ENCODE measurements around the gene TCF12.

TCF12 gene

DNA sequence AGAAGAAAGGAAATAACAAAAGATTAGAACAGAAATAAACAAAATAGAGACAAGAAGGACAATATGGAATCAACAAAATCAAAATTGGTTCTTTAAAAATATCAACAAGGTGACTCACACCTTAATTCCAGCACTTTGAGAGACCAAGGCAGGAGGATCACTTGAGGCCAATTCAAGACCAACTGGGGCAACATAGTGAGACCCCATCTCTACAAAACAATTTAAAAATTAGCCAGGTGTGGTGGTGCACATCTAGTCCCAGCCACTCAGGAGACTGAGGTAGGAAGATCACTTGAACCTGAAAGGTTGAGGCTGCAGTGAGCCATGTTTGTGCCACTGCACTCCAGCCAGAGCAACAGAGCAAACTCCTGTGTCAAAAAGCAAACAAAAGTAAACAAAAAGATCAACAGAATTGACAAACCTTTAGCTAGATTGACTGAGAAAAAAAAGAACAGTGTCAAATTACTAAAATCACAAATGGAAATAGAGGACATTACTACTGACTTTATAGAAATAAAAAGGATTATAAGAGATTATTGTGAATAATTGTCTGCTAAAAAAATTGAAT, 267.1 kb downstream of the TCF12 start:
- no peak for DNase-seq

- no peak for DNase-seq
These were observed 271.0 kb downstream of the TCF12 start for GRCh38 chr15:57189466-57189865.

DNA sequence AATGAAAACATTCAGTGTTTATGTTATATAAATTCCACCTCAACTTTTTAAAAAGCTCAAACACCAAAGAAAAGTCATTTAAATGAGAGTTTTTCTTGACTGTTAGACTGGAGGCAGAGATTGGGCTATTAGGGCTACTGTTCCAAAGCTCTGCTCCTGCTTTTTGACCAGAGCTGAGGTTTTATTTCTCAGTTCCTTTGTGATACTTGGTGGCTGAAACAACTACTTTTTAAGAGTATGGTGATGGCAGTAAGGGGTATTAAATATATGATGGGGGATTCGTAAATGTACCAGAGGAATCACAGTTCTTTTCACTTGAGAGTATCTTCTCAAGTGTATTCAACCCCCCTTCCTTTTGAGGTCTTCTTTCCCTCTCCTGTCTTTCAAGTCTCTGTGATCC, 271.8 kb downstream of the TCF12 start:
- DNase-seq: no peak

- no peak for DNase-seq
These were observed 274.7 kb downstream of the TCF12 start for GRCh38 chr15:57193161-57193560.

GRCh38 chr15:57195326-57195725, 276.9 kb downstream of the TCF12 start:
- no peak for DNase-seq

GRCh38 chr15:57196865-57197264, 278.4 kb downstream of the TCF12 start:
- DNase-seq: no peak

- no peak for DNase-seq
These were observed 279.7 kb downstream of the TCF12 start for GRCh38 chr15:57198131-57198530.

DNA sequence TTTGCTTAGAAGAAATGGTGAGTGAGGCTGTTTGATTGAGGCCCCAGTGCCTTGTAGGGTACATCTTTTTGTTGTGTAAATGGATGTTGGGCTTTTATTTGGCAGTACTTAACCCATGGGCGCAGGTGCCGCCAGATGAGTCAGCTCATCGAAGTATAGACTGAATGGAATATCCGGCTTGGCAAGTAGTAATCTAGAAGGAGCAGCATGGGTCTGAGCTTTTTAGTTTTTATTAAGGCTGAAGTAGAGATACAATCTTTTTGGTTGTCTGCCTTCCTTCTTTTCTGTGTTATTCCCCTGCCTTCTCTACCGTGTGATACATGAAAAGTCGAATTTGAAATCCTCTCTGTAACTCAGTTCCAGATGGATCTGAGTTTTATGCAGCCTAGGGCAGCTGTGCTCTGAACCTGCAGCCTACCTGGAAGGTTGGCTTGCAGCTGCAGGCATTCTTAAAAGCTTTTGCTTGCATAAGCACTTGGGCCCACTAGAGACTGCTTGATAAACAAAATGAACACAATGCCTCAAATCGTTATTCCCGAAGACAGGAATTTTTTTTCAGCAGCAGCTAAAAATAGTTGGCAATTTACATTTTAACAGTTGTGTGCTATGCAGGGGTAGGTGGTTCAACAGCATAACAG, 280.3 kb downstream of the TCF12 start:
- DNase-seq: no peak

DNA sequence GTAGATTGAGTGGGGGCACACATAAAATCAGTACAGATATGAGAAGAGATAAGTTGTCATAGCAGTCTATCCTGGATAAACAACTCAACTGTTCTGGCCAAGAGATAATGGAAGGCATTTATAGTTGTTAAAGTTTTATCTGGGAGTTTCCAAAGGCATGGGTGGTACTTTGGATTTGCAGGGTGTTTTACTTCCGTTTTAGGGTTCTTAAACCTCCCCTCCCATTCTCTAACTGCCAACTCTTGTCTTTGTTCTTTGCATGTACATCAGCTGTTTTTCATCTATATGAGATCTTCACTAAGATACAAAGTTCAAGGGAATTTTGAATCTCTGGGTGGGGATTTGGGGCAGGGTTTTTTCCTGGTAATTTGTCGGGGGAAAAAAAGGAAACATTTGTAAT, 283.1 kb downstream of the TCF12 start:
- no peak for DNase-seq

GRCh38 chr15:57203906-57204305, 285.5 kb downstream of the TCF12 start:
- DNase-seq: no peak

DNA sequence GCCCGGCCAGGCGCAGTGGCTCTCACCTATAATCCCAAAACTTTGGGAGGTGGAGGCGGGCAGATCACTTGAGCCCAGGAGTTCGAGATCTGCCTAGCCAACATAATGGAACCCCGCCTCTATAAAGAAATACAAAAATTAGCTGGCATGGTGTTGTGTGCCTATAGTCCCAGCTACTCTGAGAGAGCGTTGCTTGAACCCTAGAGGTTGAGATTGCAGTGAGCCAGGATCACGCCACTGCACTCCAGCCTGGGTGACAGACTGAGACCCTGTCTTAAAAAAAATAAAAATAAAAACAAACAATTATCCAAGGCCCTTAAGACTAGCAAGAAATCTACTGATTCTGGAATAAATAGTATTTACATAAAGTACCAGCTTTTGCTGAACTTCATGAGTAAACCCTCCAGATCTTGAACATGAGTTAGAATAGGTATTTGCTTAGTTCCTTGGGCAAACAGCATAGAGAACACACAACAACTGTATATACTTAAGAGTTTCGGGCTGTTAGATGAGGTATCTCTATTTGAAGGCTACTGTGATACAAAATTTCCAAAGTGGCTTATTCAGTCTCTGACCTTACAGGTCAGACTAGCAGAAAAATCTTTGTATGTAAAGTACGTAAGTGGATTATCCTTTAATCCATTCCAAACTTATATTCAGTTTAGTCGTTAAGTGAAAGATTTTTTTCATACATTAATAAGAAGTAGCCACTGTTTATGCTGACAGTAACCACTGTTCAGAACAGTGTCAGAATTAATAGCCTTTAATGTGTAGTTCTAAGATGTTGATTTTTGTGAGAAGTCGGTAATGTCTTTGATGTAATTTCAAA, 286.8 kb downstream of the TCF12 start:
- DNase-seq: no peak

DNA sequence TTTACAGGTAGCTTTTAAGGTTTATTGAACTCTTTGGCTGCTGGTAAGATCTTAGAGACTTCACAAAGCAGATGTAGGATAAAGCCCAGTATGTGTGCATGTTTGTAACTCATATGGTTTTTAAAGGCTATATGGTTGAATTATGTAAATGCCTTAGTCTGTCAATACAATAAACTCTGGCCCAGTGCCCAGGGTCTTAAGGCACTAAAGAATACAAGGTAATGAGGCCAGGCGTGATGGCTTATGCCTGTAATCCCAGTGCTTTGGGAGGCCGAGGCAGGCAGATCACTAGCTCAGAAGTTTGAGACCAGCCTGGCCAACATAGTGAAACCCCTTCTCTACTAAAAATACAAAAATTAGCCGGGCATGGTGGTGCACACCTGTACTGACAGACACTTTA, 287.6 kb downstream of the TCF12 start:
- no peak for DNase-seq

DNA sequence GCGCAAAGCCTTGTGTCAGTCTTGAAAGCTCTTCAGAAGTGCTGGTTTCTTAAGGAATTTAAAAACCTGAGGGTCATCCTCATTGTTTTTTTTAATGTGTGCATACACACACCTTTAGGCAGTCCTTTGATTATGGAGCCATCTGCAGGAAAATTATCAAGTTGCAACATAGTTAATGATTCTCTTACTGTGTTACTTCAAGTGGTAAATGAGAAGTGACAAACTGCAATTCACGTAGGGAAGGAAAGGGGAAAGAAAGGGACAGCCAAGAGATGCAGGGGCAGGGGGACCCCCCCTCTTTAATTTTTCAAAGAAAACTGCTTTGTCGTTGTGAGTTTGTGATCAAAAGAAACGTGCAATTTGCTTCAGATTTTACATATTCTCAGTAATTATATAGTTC, 295.4 kb downstream of the TCF12 start:
- no peak for DNase-seq

DNA sequence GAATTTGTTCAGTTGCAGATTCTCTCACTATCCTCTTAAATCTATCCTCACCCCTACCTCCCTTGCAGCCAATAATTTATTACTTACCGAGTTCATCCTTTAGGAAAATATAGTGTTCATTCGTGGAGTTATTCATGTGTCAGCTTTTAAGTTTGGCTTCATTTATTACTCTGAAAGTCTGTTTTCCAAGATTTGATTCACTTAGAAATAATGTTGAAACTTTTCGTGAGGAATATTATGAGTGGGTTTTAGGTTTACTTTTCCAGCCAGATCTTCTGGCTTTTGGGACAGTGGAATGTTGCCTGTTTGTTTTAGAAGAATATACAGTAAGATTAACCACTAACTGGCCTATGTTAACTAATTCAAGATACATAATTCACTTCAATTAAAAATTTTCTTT, 296.9 kb downstream of the TCF12 start:
- DNase-seq: no peak

- DNase-seq: no peak
These were observed 297.4 kb downstream of the TCF12 start for GRCh38 chr15:57215881-57216280.

GRCh38 chr15:57216288-57216687, 297.8 kb downstream of the TCF12 start:
- DNase-seq: peak; percentile 56

DNA sequence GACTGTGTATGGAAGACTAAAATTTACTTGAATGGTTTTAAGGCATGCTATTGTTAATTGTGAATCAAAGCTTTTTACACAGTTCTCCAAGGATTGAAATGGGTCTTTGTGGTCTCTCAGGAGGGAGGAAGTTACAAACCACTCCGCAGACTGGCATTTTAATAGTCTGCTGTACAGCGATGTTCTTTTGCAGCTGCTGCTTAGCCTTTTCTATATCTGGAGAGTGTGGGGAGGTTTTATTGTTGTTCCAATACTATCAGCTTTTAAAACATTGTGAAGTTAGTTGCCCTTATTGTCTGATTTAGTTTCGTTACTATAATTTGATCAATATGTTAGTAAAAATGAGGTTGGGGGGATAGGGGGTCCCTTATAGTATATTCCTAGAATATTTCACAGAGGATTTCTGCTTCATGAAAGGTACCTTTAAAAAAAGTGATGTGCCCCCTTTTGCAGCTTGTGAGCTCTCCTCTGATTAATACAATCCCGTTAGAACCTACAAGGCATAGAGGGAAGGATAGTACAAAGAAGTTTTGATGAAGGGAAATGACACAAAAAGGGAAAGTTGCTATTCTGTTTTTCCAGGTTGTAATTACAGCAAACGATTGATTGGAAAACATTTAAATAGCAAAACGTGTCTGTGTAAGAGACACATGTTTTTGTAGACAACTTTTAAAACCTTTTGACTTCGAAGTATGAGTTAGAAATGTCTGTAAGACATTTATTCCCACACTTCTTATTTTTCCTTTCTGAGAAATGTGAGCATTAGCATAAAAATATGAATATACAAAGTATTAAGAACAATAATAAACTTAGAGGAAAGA, 299.5 kb downstream of the TCF12 start:
- DNase-seq: no peak

DNA sequence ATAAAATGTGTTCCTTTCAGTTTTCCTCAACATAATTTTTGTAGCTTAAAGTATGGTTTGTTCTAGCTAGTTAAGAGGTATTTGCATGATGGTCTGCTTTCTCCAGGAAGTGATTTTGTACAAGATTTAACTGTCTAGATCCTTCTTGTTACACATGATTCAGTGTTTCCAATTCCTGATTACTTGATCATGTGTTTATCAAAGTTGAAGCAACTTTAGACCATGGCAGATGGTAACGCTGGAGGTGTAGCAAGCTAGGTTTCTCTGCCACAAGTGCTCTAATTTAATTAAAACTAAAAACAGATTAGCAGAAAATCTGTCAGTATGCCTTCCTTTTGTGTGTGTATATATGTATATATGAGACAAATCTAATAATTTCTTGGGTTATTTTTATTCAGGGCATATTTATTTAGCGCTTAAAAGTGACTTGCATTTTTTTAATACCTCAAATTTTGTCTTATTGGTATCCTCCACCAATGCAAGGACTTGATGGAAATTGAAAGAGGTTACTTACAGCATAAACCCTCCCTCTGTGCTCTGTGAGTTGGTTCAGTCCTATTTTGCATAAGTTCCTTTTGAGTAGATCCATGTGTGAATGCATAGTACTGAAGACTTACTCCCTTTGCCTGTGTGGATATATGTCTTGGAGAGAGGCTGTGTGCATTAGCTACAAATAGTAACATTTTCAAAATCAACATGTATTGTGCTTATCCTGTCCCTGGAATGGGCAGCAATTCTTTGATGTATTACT, 300.6 kb downstream of the TCF12 start:
- DNase-seq: no peak

GRCh38 chr15:57220205-57220604, 301.8 kb downstream of the TCF12 start:
- DNase-seq: no peak

GRCh38 chr15:57221134-57221533, 302.7 kb downstream of the TCF12 start:
- DNase-seq: no peak

DNA sequence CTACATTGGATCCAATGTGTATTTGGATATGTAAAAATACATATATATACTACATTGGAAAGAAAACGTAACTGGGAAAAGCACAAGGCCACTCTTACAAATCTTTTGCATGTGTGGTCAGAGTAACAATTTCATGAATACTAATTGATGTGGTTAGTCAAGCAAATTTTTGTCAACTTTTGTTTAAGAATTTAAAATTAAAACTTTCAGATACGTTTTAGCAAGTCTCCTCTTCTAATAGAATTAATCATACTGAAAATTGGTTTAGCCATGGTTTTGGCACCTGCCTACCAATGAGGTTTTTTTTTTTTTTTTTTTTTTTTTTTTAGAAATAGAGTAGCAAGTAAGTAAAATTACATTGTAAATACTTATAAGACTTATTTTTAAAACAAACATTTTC, 304.9 kb downstream of the TCF12 start:
- no peak for DNase-seq

DNA sequence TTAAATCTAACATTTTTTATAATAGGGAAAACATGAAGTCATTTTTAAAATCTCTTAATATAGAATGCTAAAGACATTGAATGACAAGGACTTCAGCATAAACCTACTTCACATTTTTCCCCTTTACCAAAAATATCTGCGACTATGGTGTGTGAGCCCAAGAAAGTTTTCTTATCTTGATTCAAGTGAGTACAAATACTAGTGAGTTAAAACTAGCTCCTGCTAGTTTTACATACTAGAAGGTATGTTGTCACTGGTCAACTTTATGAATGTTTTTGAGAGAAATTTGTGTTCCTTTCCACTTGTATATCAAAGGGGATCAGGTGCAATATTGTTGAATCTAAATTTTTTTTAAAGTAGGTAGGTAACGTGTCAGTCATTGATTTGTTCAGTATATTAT, 305.4 kb downstream of the TCF12 start:
- no peak for DNase-seq

GRCh38 chr15:57224664-57225063, 306.2 kb downstream of the TCF12 start:
- DNase-seq: peak; percentile 38

Measured in NCI-H226 (cell line).